GM23338 (cell line): ENCODE data around the gene MINDY4. TPM values are rescaled to one million over a fixed set of nuclear protein-coding genes. Genes with fewer than 3 reads are reported as not detected.

Experiments
- ATAC-seq: fragments of 200-7000 bp; cut with Tn5 transposase; 3 replicates; pipeline ENCODE4 v1.9.1; 2020
- DNase-seq: peaks from one replicate; pipeline ENCODE4 v3.0.0-alpha.2; 2015; ENCODE audit warnings: low spot score
- H2AFZ ChIP-seq: fragments of 200-600 bp; sonication (generic); 2 replicates; pipeline ENCODE4 v1.8.0; 2016; ENCODE audit warnings: antibody characterized with exemption, mild to moderate bottlenecking, moderate library complexity
- H3F3A ChIP-seq: fragments of 200-600 bp; sonication (generic); replicated peaks from 2 replicates; pipeline ENCODE4 v1.8.0; 2017; ENCODE audit warnings: antibody characterized with exemption, mixed run types, low read depth
- H3K27ac ChIP-seq: fragments of 200-600 bp; sonication (generic); 2 replicates; pipeline ENCODE4 v1.6.1; 2016; ENCODE audit warnings: low read depth
- H3K27me3 ChIP-seq: fragments of 200-600 bp; sonication (generic); 2 replicates; pipeline ENCODE4 v1.8.0; 2016; ENCODE audit warnings: mild to moderate bottlenecking, mixed run types, moderate library complexity; ENCODE audit not compliant: insufficient read depth
- H3K36me3 ChIP-seq: fragments of 200-600 bp; sonication (generic); 2 replicates; pipeline ENCODE4 v1.8.0; 2016; ENCODE audit warnings: mild to moderate bottlenecking; ENCODE audit not compliant: insufficient read depth
- H3K4me1 ChIP-seq: fragments of 200-600 bp; sonication (generic); 2 replicates; pipeline ENCODE4 v1.8.0; 2016; ENCODE audit warnings: mild to moderate bottlenecking, moderate library complexity; ENCODE audit not compliant: insufficient read depth
- H3K4me2 ChIP-seq: fragments of 200-600 bp; sonication (generic); 2 replicates; pipeline ENCODE4 v1.7.1; 2017; ENCODE audit warnings: mixed run types
- H3K4me3 ChIP-seq: fragments of 200-600 bp; sonication (generic); 2 replicates; pipeline ENCODE4 v1.6.1; 2016; ENCODE audit warnings: mixed run types
- H3K79me2 ChIP-seq: fragments of 200-600 bp; sonication (generic); replicated peaks from 2 replicates; pipeline ENCODE4 v1.8.0; 2017; ENCODE audit warnings: mild to moderate bottlenecking; ENCODE audit not compliant: insufficient read depth
- H3K9me2 ChIP-seq: fragments of 200-600 bp; sonication (generic); 2 replicates; pipeline ENCODE4 v1.8.0; 2017; ENCODE audit not compliant: insufficient read depth
- H4K20me1 ChIP-seq: fragments of 200-600 bp; sonication (generic); replicated peaks from 2 replicates; pipeline ENCODE4 v1.8.0; 2017; ENCODE audit warnings: mild to moderate bottlenecking; ENCODE audit not compliant: insufficient read depth
- H3K27ac Mint-ChIP-seq: 2 replicates; pipeline ENCODE4 v1.8.0; 2020; ENCODE audit warnings: inconsistent platforms, mild to moderate bottlenecking, moderate library complexity, mixed read lengths
- H3K27me3 Mint-ChIP-seq: 3 replicates; pipeline ENCODE4 v1.8.0; 2022; ENCODE audit warnings: low read depth, mild to moderate bottlenecking, moderate library complexity, mixed read lengths, inconsistent platforms; ENCODE audit not compliant: insufficient read depth, poor library complexity
- H3K36me3 Mint-ChIP-seq: 3 replicates; pipeline ENCODE4 v1.8.0; 2021; ENCODE audit warnings: low read depth, mild to moderate bottlenecking, inconsistent platforms, moderate library complexity, mixed read lengths
- H3K4me1 Mint-ChIP-seq: 3 replicates; pipeline ENCODE4 v1.8.0; 2020; ENCODE audit warnings: mild to moderate bottlenecking, inconsistent platforms, mixed read lengths
- H3K4me3 Mint-ChIP-seq: 3 replicates; pipeline ENCODE4 v1.8.0; 2021; ENCODE audit warnings: moderate library complexity, mild to moderate bottlenecking, inconsistent platforms, mixed read lengths
- H3K9me3 Mint-ChIP-seq: 3 replicates; pipeline ENCODE4 v1.8.0; 2020; ENCODE audit warnings: moderate library complexity, mild to moderate bottlenecking, inconsistent platforms, mixed read lengths
- POLR2AphosphoS5 ChIP-seq: IDR thresholded peaks from 2 replicates; pipeline ENCODE4 v1.6.1; 2016; ENCODE audit warnings: antibody characterized with exemption, low read depth
- REST ChIP-seq: IDR thresholded peaks from one replicate; pipeline ENCODE4 v1.6.1; 2018; ENCODE audit warnings: antibody characterized with exemption; ENCODE audit not compliant: unreplicated experiment
- STAT1 ChIP-seq: IDR thresholded peaks from one replicate; pipeline ENCODE4 v1.6.1; 2016; ENCODE audit warnings: antibody characterized with exemption; ENCODE audit not compliant: unreplicated experiment
- ZNF114 ChIP-seq: fragments of 250-450 bp; sonication (Bioruptor Pico); IDR thresholded peaks from 2 replicates; pipeline ENCODE4 v1.5.0; 2020; ENCODE audit warnings: mild to moderate bottlenecking, moderate library complexity
- ZNF462 ChIP-seq: fragments of 250-450 bp; sonication (Bioruptor Pico); IDR thresholded peaks from 2 replicates; pipeline ENCODE4 v1.5.0; 2020; ENCODE audit warnings: mild to moderate bottlenecking, moderate library complexity
- polyA plus RNA-seq: library from polyadenylated mRNA; unstranded; fragments of >200 nt; fragmentation: Nextera tagmentation; extraction: Ambion mirVana; gene quantifications from 2 replicates; pipeline ENCODE4 v1.2.1, GENCODE V29; 2016
- total RNA-seq: library from RNA; depleted of rRNA; stranded (reverse); fragments of >200 nt; shearing (Covaris generic); gene quantifications from 2 replicates; pipeline ENCODE4 v1.2.3, GENCODE V29; 2014

Gene MINDY4
- total and polyA plus RNA-seq, 2 experiments from 2014 or later = 1.7 to 4.4 TPM

GRCh38 chr7:30911133-30911532 is 139.9 kb downstream of the MINDY4 start (continued):
- no peak for TF ChIP-seq ZNF462 (CRISPR knock-in tag)

GRCh38 chr7:30911561-30911969 is 140.3 kb downstream of the MINDY4 start, which contains the start of gene AQP1:
Gene AQP1 (plus strand): TSS chr7:30911853. CDS start chr7:30911910, 57 bp downstream.
- no peak within 1 kb of the TSS for H3K4me3 ChIP-seq
- H3F3A ChIP-seq = no peaks in the 10 kb centered on the region
- Mint-ChIP-seq H3K4me1 (peaks cover 27% of the 10 kb centered on the region), H3K9me3 (no peaks in the 10 kb centered on the region), H3K27me3 (peaks cover 10% of the 10 kb centered on the region), H3K4me3 (no peak within 1 kb of the TSS), H3K36me3 (no peaks in the 10 kb centered on the region; the same call in 2 of the 3 replicates), H3K27ac (no peak within 1 kb of the TSS)
- no peak within 1 kb of the TSS for H3K4me2 ChIP-seq
- no peaks in the 10 kb centered on the region for H3K36me3 ChIP-seq
- H3K27me3 ChIP-seq = no peaks in the 10 kb centered on the region
- DNase-seq = no peak
- 0 out of 3 replicates have a peak, but pooled peaks have one; percentile 9 for ATAC-seq
- no peaks in the 10 kb centered on the region for H4K20me1 ChIP-seq
- no peaks in the 10 kb centered on the region for H3K9me2 ChIP-seq
- H3K79me2 ChIP-seq = no peaks in the 10 kb centered on the region
- H2AFZ ChIP-seq = no peak within 1 kb of the TSS
- H3K4me1 ChIP-seq = no peaks in the 10 kb centered on the region
- no peak within 1 kb of the TSS for H3K27ac ChIP-seq
- TF ChIP-seq POLR2AphosphoS5 (no peak), STAT1 (no peak), REST (no peak), ZNF114 (CRISPR knock-in tag) (no peak), ZNF462 (CRISPR knock-in tag) (no peak)
